ENCODE data around the gene KCNQ1. TPM values are rescaled to one million over a fixed set of nuclear protein-coding genes. Genes with fewer than 3 reads are reported as not detected.
A peak's percentile ranks its signal among the peaks of the same experiment; 100 is the strongest.

Gene KCNQ1
- total and polyA plus RNA-seq, 7 donors, result 0.48 to 3.1 (median 1.1) TPM

GRCh38 chr11:2893935-2894334 is 449.1 kb downstream of the KCNQ1 start:
- no peak overlapping the region for H3K4me3 ChIP-seq
- intact Hi-C loops (cut with DNase I), result loop anchor here in 1 of 2 donors (10.0 kb wide), 2 partner anchors 469 to 589 kb away; partner anchors contain the start of genes C11orf21 and TSPAN32
- H3K9me3 ChIP-seq, result no peaks in the 10 kb centered on the region
- no peaks in the 10 kb centered on the region for H3K36me3 ChIP-seq (ENCODE audit: insufficient read depth in 1 of 2, low read depth in 1 of 2)
- WGBS, 3 donors, result 81 to 91% (median 84%) methylated on average over 4 of the region's 4 CpGs
- TF ChIP-seq CTCF (IDR thresholded peaks at IDR 0.05), result no peak
- no peak for DNase-seq
- peaks cover 0 to 3% (median 0%) of the 10 kb centered on the region in 3 donors for H3K27me3 ChIP-seq (ENCODE audit: insufficient read depth in 3 of 3, low read length in 2 of 3)
- no peak overlapping the region for H3K27ac ChIP-seq
- ATAC-seq, result no peak
- no peaks in the 10 kb centered on the region for H3K4me1 ChIP-seq

GRCh38 chr11:2896047-2896446 is 451.2 kb downstream of the KCNQ1 start:
- TF ChIP-seq CTCF (IDR thresholded peaks at IDR 0.05), result no peak
- Histone ChIP-seq H3K4me1 (no peaks in the 10 kb centered on the region), H3K27ac (no peak overlapping the region), H3K36me3 (ENCODE audit: insufficient read depth in 1 of 2, low read depth in 1 of 2) (no peaks in the 10 kb centered on the region), H3K9me3 (no peaks in the 10 kb centered on the region), H3K27me3 (ENCODE audit: insufficient read depth in 3 of 3, low read length in 2 of 3) (peaks cover 0 to 7% (median 0%) of the 10 kb centered on the region in 3 donors), H3K4me3 (no peak overlapping the region)
- 71 to 79% (median 74%) methylated on average over 9 of the region's 9 CpGs for WGBS, 3 donors
- intact Hi-C loops (cut with DNase I), result loop anchor here in 1 of 2 donors (10.0 kb wide), 2 partner anchors 471 to 591 kb away; partner anchors contain the start of genes C11orf21 and TSPAN32
- no peak for DNase-seq
- ATAC-seq, result no peak

- no peak for TF ChIP-seq CTCF (IDR thresholded peaks at IDR 0.05)
- no peak overlapping the region for H3K4me3 ChIP-seq
- ATAC-seq (no peak), DNase-seq (no peak)
- H3K9me3 ChIP-seq, result no peaks in the 10 kb centered on the region
- intact Hi-C loops (cut with DNase I), result loop anchor here in 1 of 2 donors (10.0 kb wide), 2 partner anchors 472 to 592 kb away; partner anchors contain the start of genes C11orf21 and TSPAN32
- no peaks in the 10 kb centered on the region for H3K36me3 ChIP-seq (ENCODE audit: insufficient read depth in 1 of 2, low read depth in 1 of 2)
- no peak overlapping the region for H3K27ac ChIP-seq
- no peaks in the 10 kb centered on the region for H3K4me1 ChIP-seq
- peaks cover 0 to 7% (median 0%) of the 10 kb centered on the region in 3 donors for H3K27me3 ChIP-seq (ENCODE audit: insufficient read depth in 3 of 3, low read length in 2 of 3)
- WGBS, 3 donors, result 86 to 96% (median 89%) methylated on average over 6 of the region's 6 CpGs
Measured at GRCh38 chr11:2897048-2897447, 452.2 kb downstream of the KCNQ1 start.

- intact Hi-C loops (cut with DNase I), result loop anchor here in 1 of 2 donors (10.0 kb wide), 2 partner anchors 474 to 594 kb away; partner anchors contain the start of genes C11orf21 and TSPAN32
- no peak overlapping the region for H3K27ac ChIP-seq
- TF ChIP-seq CTCF (IDR thresholded peaks at IDR 0.05), result no peak
- DNase-seq (peak; percentile 51 to 76), ATAC-seq (peak; percentile 28 to 41 (median 36))
- no peaks in the 10 kb centered on the region for H3K9me3 ChIP-seq
- WGBS, 3 donors, result 63 to 79% (median 70%) methylated on average over 12 of the region's 12 CpGs
- peaks cover 0 to 18% (median 5%) of the 10 kb centered on the region in 3 donors for H3K27me3 ChIP-seq (ENCODE audit: insufficient read depth in 3 of 3, low read length in 2 of 3)
- peaks cover 6% of the 10 kb centered on the region for H3K4me1 ChIP-seq
- H3K36me3 ChIP-seq (ENCODE audit: insufficient read depth in 1 of 2, low read depth in 1 of 2), result no peaks in the 10 kb centered on the region
- no peak overlapping the region for H3K4me3 ChIP-seq
Measured at GRCh38 chr11:2898366-2899079, 453.7 kb downstream of the KCNQ1 start.

Other genes starting within 250 kb of the KCNQ1 start
- gene ASCL2, start 174.4 kb upstream of the KCNQ1 start, total RNA-seq, result not detected
- under 1 TPM in 2 of 3 donors, not detected in 1; 0.03 to 0.08 TPM for gene ASCL2, start 174.4 kb upstream of the KCNQ1 start, polyA plus RNA-seq
- under 1 TPM in 3 of 4 donors, not detected in 1; 0.21 to 0.40 (median 0.22) TPM for gene C11orf21, start 143.1 kb upstream of the KCNQ1 start, total RNA-seq
- gene C11orf21, start 143.1 kb upstream of the KCNQ1 start, polyA plus RNA-seq, result under 1 TPM; 0.04 to 0.18 (median 0.12) TPM
- under 1 TPM in 3 of 4 donors, not detected in 1; 0.13 to 0.56 (median 0.54) TPM for gene TSPAN32, start 143.0 kb upstream of the KCNQ1 start, total RNA-seq
- gene TSPAN32, start 143.0 kb upstream of the KCNQ1 start, polyA plus RNA-seq, result under 1 TPM; 0.04 to 0.29 (median 0.04) TPM
- gene CD81, start 67.7 kb upstream of the KCNQ1 start, total RNA-seq, result 100 to 1,000 TPM in 3 of 4 donors, 10 to 100 TPM in 1; 88.7 to 136 (median 117) TPM
- gene CD81, start 67.7 kb upstream of the KCNQ1 start, polyA plus RNA-seq, result 100 to 1,000 TPM in 1 of 3 donors, 10 to 100 TPM in 2; 75.9 to 155 (median 90.1) TPM
- gene TSSC4, start 44.3 kb upstream of the KCNQ1 start, total RNA-seq, result 10 to 100 TPM; 43.4 to 65.5 (median 51.7) TPM
- 100 to 1,000 TPM in 2 of 3 donors, 10 to 100 TPM in 1; 76.6 to 114 (median 107) TPM for gene TSSC4, start 44.3 kb upstream of the KCNQ1 start, polyA plus RNA-seq
- not detected for gene TRPM5, start 494 bp upstream of the KCNQ1 start, total RNA-seq
- gene TRPM5, start 494 bp upstream of the KCNQ1 start, polyA plus RNA-seq, result not detected

Measured in psoas muscle (tissue), 8 donors.